ENCODE data around the gene DNMT1. TPM values are rescaled to one million over a fixed set of nuclear protein-coding genes. Genes with fewer than 3 reads are reported as not detected.
A peak's percentile ranks its signal among the peaks of the same experiment; 100 is the strongest.

The DNMT1 gene
- total RNA-seq, 2 donors from 2014 or later, result 17.9 to 36.6 TPM

- H3K27me3 ChIP-seq, result no peaks in the 10 kb centered on the region
- peaks cover 19 to 22% of the 10 kb centered on the region in 2 donors for H3K36me3 ChIP-seq (replicated peaks in 1 of 2; ENCODE audit: insufficient read depth in 1 of 2, low read depth in 2 of 2)
- no peak overlapping the region for H3K4me3 ChIP-seq
- peak overlapping the region in 2 of 4 donors; percentile 34 to 52 for H3K27ac ChIP-seq
- ATAC-seq (no peak), DNase-seq (no peak)
- WGBS, 2 donors, result 37 to 44% methylated on average over 16 of the region's 16 CpGs
- no peaks in the 10 kb centered on the region for H3K9me3 ChIP-seq
- TF ChIP-seq POLR2A (IDR thresholded peaks at IDR 0.05) (no peak), CTCF (IDR thresholded peaks at IDR 0.05) (no peak)
- intact Hi-C loops (cut with DNase I), result no loop called here
- peaks cover 21% of the 10 kb centered on the region for H3K4me1 ChIP-seq
Measured at GRCh38 chr19:10105509-10106099, 89.1 kb downstream of the DNMT1 start.

GRCh38 chr19:10104665-10105508, 89.9 kb downstream of the DNMT1 start:
- intact Hi-C loops (cut with DNase I), result no loop called here
- TF ChIP-seq CTCF (IDR thresholded peaks at IDR 0.05), result no peak
- no peak for TF ChIP-seq POLR2A (IDR thresholded peaks at IDR 0.05)
- Histone ChIP-seq H3K4me3 (no peak overlapping the region), H3K27me3 (no peaks in the 10 kb centered on the region), H3K9me3 (no peaks in the 10 kb centered on the region), H3K27ac (peak overlapping the region in 1 of 4 donors; percentile 34), H3K4me1 (peaks cover 21% of the 10 kb centered on the region), H3K36me3 (replicated peaks in 1 of 2; ENCODE audit: insufficient read depth in 1 of 2, low read depth in 2 of 2) (peaks cover 15% of the 10 kb centered on the region in 2 donors)
- DNase-seq (no peak), ATAC-seq (no peak)
- 48 to 61% methylated on average over 15 of the region's 15 CpGs for WGBS, 2 donors

GRCh38 chr19:10104130-10104513, 90.6 kb downstream of the DNMT1 start:
- Histone ChIP-seq H3K9me3 (no peaks in the 10 kb centered on the region), H3K36me3 (replicated peaks in 1 of 2; ENCODE audit: insufficient read depth in 1 of 2, low read depth in 2 of 2) (peaks cover 10 to 12% of the 10 kb centered on the region in 2 donors), H3K4me3 (no peak overlapping the region), H3K27ac (no peak overlapping the region), H3K4me1 (peaks cover 21% of the 10 kb centered on the region), H3K27me3 (no peaks in the 10 kb centered on the region)
- TF ChIP-seq POLR2A (IDR thresholded peaks at IDR 0.05) (no peak), CTCF (IDR thresholded peaks at IDR 0.05) (no peak)
- intact Hi-C loops (cut with DNase I), result no loop called here
- ATAC-seq, result no peak
- DNase-seq, result no peak

GRCh38 chr19:10102787-10103236, 91.9 kb downstream of the DNMT1 start:
- intact Hi-C loops (cut with DNase I), result no loop called here
- DNase-seq (no peak), ATAC-seq (no peak)
- Histone ChIP-seq H3K27me3 (no peaks in the 10 kb centered on the region), H3K36me3 (replicated peaks in 1 of 2; ENCODE audit: insufficient read depth in 1 of 2, low read depth in 2 of 2) (peaks cover 4 to 5% of the 10 kb centered on the region in 2 donors), H3K9me3 (no peaks in the 10 kb centered on the region), H3K4me1 (peaks cover 20% of the 10 kb centered on the region), H3K27ac (no peak overlapping the region), H3K4me3 (no peak overlapping the region)
- WGBS, 2 donors, result 69 to 90% methylated on average over 6 to 7 of the region's 7 CpGs
- TF ChIP-seq CTCF (IDR thresholded peaks at IDR 0.05) (no peak), POLR2A (IDR thresholded peaks at IDR 0.05) (no peak)

All from body of pancreas (tissue), 4 donors.